NCI-H2171 (cell line): ENCODE results near the gene TCEAL7.
"Not testable (repeated sequence)": the region's sequence is repeated elsewhere in the genome, so short reads cannot be mapped to it uniquely, and the experiment has no call there.

Experiments used
- DNase-seq: peaks from one replicate; lab custom pipeline; 2025; lab: John Stamatoyannopoulos, UW

The TCEAL7 gene, protein sequence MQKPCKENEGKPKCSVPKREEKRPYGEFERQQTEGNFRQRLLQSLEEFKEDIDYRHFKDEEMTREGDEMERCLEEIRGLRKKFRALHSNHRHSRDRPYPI

DNA sequence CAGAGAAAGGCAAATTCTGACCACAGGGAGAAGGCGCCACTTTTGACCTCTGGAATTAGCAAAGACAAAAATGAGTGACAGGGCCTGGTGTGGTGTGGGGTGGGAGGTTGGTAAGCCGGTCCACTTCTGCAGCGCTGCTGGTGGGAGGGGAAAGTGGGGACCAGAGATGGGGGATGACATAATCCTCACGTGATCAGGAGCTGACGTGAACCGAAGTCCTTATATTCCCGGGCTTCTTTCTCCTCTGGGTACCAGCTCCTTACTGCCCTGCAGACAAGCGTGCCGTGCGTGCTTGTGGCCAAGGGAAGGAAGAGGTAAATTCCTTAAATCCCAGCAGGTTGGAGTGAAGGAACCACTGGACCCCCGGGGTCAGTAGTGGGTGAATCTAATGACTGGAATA, at the start of gene TCEAL7:
Gene TCEAL7 (plus strand): TSS at position 249 of the 400 bp plus-strand sequence. CDS start 1,165 bp downstream, outside the sequence.
- DNase-seq, result no peak

DNA sequence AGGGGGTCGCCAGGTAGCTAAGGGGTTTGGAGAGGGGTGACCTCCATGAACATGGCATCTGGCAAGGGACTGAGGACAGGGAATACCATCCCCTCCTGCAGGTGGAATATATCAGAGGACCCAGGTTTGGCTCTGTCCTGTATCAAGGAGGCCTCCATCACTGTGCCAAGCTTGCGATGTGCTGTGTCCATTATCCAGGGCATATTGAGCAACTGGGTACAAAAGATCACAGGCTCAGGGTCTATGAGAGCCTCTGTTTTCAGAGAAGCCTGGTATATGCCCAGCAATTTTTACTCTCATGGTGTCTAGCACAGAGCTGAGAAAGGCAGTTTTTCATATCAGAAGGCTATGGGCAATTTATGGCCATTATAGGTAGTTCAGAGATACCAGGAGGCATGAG, 36.9 kb upstream of the TCEAL7 start:
- no peak for DNase-seq

DNA sequence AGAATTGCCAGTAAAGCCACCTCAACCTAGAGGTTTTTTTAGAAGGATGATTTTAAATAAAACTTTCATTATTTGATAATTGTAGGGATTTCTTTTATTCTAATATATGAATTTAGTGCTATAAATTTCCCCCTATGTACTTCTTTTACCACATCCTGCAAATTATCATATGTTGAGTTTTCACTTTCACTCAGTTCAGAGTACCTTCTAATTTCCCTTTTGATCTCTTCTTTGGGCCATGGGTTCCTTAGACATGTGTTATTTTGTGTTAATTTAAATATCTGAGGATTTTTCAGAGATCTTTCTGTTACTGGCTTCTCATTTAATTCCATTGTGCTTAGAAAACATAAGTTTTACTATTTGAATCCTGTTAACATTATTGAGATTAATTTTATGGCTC, 25.3 kb upstream of the TCEAL7 start:
- DNase-seq, result no peak

DNA sequence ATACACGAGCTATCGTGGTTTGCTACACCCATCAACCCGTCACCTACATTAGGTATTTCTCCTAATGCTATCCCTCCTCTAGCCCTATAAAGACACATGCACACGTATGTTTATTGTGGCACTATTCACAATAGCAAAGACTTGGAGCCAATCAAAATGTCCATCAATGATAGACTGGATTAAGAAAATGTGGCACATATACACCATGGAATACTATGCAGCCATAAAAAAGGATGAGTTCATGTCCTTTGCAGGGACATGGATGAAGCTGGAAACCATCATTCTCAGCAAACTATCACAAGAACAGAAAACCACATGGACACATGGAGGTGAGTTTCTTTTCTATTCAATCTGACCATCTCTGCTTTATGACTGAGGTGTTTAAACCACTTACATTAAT, 24.4 kb upstream of the TCEAL7 start:
- DNase-seq, result not testable (repeated sequence)

DNA sequence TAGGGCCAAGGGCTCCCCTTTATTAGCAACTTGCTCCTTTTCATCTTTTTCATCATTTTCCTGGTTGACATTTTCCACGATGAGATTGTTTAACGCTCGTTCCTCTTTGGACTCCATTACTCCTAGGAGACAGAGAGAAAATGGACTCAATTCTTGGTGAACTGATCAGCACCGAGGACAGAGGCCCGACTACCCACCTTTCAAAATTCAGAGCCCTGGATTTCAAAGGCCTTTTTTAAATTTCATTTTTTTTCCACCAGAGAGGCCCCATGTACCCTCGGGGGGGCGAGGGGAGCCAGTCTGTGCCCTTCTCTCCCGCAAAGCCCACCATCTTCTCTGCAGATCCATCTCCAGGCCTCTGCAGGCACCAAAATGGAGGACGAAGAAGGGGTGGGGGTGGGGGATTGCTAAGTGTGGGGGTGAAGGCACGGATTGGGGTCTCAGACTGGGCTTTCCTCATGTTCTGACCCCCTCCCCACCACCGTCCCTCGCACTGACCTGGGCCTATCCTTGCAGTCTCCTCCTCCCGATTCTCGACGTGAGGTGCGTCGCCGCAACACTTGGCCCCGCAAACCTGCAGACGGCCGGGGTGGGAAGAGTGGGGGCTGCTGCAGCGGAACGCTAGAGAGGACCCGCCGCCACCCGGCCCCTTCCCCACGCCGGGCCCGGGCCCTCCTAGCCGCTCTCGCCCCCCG, 20.0 kb upstream of the TCEAL7 start:
- DNase-seq, result no peak

DNA sequence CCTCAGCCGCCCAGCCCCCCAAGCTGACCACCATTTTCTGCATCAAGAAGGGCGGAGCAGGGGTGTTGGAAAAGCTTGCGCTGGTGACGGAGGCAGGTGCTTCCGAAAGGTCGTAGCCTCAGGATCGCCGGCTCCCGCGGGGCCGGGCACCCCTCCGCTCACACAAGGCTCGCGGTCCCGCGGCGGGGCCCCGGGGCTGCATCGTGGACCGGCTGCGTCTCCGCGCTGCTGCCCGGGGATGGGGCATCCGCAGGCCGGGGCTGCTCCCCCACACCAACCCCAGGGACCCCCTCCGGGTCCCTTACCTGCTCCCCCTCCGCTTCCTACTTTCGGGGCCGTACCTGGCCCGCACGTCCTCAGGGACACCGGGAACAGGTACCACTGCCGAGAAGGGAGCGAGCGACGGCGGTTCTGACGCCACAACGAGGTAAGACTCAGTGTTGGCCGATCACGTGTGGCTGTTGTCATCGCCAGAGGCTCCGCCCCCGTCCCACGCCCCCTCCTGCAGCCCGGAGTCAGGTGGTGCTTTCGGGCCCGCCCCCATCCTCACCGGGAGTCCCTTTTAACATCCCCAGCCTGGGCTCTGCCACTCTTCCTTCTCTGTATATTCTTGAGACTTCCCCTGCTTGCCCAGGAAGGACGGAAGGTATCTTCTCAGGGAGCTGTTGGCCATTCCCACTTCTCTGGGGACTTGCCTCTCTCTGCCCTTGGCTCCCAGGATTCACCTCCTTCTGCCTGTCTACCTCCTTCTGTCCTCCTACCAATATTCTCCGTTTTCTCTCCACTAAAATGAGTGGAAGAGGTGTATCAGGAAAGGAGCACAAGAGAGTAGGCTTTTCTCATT, 19.3 kb upstream of the TCEAL7 start, which contains the start of gene BEX2:
Gene BEX2 (minus strand): TSS at position 436 of the 844 bp plus-strand sequence. CDS start 1,014 bp downstream, outside the sequence.
- DNase-seq, result peak; percentile 67

DNA sequence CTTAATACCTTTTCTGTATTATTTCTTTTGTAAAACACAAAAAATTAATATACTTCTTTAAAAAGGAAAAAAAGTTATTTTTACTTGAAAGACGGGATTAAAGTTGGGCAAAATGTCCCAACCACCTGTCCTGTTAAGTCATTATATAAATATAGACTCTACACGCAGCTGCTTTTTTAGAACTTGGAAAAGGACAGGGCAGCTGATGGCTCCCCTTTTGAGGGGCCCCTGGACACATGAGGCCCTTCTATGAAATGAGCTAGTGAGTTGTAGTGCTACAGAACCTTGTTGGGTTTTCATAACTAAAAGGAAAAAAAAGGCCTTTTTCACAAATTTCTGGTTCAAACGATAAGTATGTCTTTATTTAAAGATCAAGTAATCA, 18.6 kb upstream of the TCEAL7 start:
- no peak for DNase-seq

DNA sequence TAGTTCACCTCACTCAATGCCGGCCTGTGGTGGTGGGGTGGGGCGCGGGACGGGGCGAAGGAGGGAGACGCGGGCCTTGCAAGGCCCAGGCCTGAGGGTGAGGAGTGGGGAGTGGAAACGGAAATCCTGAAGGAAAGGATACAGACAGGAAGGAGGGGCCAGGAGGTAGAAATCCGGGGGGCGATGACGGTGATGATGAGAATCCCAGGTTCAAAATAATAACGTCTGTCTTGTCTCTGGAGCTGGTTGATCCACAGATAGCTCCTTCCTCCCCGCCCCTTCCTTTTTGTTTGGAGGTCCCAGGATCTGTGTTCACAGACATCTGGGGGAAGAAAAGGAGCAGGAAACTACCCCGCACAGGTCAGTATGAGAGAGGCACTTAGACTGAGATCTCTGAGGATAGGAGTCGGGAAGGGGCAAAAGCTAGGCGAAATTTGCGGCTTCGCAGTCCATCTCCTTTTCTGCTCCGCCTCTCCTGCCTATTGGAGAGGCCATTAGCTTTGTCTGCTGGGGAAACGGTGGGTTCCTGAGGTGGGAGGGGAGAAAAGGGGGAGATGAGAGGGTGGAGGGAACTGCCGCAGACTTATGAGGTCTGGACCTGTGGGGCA, 746 bp downstream of the TCEAL7 start:
- DNase-seq, result no peak

DNA sequence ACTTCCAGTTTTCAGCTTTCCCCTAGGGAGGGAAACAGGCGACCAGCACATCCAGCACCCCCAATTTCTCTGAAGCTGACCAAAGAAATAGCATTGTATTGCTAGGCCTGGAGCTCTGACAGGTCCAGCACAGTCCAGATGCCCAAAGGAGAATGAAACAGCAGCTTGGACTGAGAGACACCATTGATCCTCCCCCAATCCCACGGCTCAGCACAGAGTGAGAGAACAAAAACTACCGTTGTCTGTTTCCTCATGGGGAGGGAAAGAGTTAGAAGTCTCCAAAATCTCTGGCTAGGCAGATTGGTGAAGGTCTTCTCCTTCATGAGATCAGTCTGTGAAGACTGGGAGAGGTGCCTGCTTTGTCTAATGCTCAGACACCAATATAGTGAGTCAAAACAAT, 8.6 kb downstream of the TCEAL7 start:
- no peak for DNase-seq

DNA sequence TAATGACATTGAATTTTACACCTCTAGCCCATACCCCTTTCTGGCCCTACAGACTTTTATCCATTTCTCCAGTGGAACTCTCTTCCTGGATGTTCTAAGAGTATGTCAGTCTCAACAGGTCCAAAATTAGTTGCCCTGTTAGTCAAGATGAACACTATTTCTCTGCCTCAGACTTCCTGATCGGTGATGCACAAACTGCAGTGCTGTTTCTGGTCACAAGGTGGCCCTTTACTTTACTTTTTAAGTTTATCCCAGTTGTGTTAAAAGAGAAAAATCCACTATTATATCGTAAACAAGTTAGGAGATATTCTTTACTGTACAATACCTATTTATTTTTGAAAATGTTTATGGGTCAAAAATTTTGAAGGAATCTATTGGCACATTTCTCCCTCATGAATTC, 13.1 kb downstream of the TCEAL7 start:
- DNase-seq, result no peak

DNA sequence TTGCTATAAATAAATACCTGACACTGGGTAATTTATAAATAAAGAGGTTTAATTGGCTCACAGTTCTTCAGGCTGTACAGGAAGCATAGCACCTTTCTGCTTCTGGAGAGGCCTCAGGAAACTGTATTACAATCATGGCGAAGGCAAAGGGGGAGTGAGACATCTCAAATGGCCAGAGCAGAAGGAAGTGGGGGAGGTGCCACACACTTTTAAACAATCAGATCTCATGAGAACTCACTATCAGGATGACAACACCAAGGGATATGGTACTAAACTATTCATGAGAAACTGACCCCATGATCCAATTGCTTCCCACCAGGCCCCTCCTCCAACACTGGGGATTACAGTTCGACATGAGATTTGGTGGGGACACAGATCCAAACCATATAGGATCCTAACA, 14.6 kb downstream of the TCEAL7 start:
- no peak for DNase-seq

DNA sequence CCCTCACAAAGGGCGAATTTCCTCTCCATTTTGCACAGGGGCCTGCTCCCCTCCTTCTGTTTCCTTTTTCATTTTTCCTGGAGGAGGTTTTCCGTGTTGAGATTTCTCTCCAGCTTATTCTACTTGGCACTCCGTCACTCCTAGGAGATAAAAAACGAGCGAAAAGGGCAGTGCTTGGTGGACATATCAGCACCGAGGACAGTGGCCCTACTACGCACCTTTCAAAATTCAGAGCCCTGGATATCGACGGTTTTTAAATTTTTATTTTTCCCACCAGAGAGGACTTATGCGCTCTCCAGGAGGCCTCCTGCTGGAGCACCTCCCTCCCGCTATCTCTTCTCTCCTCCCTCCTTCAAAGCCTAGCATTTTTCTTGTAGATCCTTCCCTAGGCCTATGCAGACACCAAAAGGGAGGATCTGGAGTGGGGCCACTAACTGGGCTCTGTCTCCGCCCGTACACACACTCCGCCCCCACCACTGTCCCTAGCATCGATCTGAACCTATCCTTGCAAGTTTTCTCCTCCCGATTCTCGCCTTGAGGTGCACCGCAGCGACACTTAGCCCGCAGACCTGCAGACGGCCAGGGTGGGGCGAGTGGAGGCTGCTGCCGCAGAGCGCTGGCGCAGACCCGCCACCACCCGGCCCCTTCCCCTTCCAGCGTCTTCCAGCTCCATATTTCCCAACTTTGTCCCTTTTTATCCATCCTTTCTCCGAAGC, 17.8 kb downstream of the TCEAL7 start:
- no peak for DNase-seq

DNA sequence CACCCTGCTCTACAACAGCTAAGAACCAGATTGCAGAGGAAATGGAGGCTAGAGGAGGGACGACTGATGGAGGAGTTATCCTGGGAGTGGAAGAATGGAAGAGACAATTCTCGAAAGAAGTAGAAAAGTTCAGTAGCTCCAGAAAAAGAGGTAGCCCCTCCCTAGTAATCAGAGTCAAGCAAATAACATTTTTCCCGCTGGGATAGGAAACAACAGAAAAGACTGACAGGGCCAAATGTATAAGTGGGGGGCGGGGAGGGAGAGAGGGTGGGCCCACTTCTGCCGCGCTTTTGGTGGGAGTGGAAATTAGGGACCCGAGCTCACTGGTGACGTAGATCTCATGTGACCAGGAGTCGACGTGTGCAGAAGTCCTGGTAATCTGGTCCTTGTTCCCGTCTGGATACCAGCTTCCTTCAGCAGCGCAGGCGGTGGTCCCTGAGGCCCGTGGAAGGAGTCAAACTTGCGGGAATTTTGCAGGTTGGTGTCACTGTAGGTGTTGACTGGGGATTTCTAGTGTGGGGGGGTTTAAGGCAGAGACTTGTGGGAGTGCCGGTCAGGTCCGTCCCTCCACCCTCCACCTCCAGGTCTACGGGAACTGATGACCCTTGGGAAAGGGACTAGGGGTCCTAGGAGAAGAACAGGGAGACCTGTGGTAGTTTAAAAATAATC, 26.2 kb downstream of the TCEAL7 start, which contains the start of gene TCEAL9:
Gene TCEAL9 (plus strand): TSS at position 377 of the 669 bp plus-strand sequence. CDS start 1,179 bp downstream, outside the sequence.
- peak; percentile 56 for DNase-seq

DNA sequence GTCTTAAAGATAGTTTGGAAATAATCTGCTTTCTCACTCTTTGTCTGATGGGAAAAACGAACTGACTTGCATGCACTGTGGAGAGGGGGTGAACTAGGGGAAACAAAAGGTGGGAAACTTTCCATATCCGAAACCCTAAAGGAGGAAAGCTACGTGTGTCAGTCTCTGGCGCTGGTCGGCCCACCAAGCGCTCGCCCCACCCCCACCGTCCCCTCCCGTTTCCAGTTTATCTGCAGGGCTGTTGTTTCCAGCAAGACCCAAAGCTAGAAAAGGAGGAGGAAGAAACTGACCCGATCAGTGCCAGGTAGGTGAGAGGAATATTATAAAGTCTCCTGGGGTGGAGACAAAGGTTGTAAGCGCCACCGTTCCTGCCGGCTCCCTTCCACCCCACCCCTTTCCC, 26.8 kb downstream of the TCEAL7 start:
- no peak for DNase-seq

DNA sequence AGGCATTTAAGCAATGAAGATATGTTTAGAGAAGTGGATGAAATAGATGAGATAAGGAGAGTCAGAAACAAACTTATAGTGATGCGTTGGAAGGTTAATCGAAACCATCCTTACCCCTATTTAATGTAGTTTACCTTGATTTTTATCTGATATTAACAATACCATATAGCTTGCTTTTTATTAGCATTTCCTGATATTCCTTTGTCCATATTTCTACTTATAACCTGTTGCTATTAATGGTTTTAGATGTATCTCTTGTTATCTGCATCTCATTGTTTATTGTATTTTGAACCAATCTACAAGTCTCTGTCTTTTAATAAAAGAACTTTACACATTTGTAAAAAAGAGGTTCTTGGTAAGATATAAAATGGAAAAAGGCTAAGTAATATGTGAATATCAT, 27.8 kb downstream of the TCEAL7 start:
- no peak for DNase-seq

DNA sequence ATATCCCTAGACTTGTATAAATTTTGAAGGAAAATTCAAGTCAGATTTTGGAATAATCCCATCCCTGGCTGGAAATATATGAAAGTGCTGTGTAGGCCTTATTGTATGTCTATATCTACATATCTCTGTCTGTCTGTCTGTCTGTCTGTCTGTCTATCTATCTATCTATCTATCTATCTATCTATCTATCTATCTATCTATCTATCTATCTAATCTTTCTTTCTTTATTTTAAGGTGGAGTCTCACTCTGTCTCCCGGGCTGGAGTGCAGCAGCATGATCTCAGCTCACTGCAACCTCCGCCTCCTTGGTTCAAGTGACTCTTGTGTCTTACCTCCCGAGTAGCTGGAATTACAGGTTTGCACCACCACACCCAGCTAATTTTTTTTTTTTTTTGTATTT, 29.6 kb downstream of the TCEAL7 start:
- not testable (repeated sequence) for DNase-seq

DNA sequence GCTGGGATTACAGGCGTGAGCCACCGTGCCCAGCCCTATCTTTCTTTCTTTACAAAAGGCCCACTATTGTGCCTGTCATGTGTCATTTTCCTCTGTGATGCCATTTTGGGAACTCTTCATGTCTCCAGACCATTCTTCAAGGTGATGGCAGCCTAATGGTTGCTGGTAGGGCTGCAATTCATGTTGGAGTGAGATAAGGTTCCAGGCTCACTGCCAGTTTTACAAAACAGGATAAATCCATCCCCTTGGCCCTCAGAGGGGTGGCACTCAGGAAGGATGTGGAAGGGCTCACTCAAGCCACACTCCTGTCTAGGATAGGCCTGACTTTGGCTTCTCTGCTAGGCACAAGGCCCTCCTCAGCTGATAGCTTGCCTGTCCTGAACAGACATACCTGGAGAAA, 30.1 kb downstream of the TCEAL7 start:
- no peak for DNase-seq

DNA sequence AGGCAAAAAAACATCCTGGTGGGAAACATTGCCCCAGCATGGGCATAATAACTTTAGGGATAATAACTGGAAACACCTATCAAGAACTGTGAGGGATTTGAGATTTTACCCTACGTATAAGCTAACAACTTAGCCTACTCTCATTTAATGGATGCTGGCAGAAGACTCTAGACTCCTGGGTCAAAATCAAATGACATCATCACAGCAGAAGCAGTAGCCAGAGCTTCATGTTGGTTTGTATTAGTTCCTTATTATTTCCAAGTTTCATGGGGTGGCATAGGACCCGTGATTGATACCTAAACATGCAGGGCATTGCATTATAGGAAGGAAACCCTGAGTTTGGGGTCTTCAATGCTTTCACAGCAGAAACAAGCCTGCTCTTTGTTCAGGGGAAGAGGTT, 30.9 kb downstream of the TCEAL7 start:
- no peak for DNase-seq

DNA sequence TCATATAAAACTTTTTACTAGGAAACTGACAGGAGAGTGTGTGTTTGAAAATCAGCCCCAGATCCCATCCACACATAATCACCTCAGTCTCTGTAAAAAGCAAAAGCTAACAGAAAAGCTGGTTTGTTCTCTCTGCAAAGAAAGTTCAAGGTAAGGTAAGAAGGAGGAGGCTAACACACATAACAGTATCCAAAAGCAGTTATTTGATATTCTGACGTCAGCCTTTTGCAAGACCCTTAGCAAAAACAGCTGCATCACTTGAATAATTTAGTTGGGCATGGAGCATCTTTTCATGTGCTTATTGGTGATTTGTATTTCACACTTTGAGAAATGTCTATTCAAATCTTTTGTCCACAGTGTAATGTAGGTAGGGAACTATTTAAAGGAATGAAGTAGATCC, 31.8 kb downstream of the TCEAL7 start:
- DNase-seq, result no peak

DNA sequence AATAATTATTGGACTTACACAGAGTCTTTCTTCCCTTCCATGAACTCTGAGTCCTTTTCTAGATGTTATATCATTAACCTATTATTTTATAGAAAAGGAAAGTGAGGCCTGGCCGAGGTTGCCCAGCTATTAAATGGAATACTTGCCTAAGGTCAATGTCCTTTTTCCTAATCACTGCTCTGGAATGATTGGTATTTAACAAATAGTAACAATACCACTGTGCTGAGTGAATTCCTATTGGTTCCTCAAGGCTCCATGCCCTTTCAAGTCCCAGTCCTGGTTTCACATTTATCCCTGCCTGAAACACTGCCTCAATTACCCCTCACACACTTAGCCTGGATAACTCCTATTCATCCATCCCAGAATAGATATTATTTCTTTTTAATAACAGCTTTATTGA, 32.4 kb downstream of the TCEAL7 start:
- DNase-seq, result no peak

DNA sequence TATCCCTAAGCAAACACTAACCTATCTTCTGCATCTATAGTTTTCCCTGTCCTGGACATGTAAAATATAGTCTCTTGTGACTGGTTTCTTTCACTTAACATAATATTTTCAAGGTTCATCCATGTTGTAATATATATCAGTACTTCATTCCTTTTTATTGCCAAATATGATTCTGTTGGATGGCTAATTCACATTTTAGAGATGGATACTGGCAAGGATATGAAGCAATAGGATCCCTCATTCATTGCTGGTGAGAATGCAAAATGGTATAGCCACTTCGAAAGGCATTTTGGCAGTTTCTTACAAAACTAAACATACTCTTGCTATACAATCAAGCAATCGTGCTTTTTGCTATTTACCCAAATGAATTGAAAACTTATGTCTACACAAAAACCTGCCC, 33.0 kb downstream of the TCEAL7 start:
- no peak for DNase-seq
